COR-L47 (cell line): ENCODE data around the gene INPP4B.

Experiments
- DNase-seq: peaks from one replicate; lab custom pipeline; 2025; lab: John Stamatoyannopoulos, UW

The INPP4B gene

DNA sequence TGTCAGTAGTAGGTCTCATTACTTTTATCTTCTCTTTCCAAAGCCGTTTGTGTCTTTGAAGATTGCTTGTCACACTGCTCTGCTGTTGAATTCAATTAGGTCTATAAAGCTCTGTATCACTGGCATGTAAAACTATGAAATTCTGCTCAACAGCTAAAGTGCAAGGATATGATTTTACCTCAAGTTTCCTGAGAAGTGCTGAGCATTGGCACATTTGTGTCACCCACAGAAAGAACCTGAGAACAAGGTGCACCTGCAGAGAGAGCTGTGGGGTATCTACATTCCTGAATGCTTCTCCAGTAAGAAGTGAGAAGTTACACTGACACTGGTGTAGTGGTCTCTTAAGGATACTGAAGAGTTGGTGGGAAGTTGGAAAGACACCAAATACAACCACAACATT is 274.0 kb downstream of the INPP4B start:
- no peak for DNase-seq

DNA sequence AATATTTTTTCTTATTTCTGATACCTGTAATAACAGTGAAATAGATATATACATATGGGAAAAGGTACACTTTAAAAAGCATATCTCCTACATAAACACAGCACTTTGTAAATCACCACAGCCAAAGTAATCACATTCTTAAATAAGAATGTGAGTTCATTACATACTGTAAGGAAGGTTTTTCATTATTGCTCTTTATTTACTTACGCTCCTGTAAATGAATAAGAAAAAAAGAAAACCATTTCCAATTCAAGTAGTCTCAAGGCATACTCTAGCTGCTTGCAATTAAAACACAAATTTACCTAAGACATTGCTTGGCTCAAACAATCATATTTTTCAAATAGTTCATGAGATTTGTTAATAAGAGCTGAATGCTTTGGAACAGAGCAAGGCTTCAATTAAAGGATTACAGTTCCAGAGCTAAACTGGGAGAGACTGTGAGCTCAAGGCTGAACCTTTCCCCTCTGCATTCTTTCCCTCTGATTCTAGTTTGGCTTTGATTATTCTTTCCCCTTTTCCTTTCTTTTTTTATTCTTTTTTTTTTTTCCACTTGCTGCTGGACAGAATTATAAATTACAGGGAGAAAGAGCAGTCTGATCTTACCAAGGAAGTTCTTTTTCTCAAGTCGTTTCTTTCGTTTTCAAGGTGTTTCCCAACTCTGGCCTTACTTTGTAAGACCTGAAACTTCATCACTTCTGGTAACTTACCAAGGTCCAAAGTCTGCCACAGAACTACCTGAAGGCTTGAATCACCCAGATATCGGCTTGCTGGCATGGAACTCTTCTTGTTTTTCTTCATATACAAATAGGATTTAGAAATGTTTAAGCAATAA is 278.3 kb downstream of the INPP4B start:
- DNase-seq, result no peak

DNA sequence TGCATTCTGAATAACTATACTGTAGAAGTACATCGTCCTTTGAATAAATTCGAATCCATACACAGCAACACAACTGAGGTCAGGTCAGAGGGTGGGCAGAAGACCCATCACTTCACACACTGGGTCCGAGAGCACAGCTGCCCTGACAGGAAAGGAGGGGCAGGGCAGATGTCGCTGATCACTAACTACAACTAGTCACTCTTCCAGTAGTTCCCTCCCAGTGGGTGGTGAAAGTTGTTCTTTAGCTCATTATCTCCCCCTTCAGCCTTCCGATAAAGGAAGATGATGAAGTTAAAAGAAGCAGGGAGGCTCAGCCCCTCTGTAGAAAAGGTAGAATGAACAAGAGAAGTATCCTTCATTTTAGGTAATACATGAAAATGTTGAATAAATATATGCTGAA is 278.9 kb downstream of the INPP4B start:
- no peak for DNase-seq

- DNase-seq, result no peak
Observed at GRCh38 chr4:142566777-142567176, 279.3 kb downstream of the INPP4B start.

GRCh38 chr4:142566243-142566642 is 279.9 kb downstream of the INPP4B start:
- DNase-seq, result no peak

- no peak for DNase-seq
Observed at GRCh38 chr4:142565771-142566170, 280.3 kb downstream of the INPP4B start.

DNA sequence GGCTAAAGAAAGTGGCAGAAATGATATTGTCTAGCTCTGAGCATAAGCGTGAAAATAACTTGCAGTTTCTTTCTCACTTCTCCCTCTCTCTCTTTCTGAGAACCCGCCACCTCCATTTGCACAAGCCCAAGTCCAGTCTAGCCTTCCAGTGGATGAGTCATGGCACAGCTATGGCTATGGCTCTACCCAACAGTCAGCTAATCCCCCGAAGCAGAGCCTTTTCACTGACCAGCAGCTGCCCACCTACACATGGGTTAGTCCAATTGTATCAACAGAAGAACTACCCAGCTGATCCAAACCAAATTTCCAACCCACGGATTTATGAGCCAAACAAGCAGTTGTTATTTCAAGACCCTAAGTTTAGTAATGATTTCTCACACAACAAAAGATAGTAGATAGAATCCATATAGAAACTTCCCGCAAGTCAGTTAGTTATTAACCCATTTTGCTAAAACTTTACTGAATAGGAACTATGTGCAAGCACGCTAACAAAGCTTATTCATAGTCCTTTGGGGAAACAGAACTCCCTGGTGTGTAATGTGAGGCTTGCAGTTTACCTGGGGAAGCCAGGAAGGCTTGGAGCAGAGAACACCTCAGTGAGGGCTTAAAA is 282.3 kb downstream of the INPP4B start:
- no peak for DNase-seq

- DNase-seq, result no peak
Observed at GRCh38 chr4:142559986-142560385, 286.1 kb downstream of the INPP4B start.

DNA sequence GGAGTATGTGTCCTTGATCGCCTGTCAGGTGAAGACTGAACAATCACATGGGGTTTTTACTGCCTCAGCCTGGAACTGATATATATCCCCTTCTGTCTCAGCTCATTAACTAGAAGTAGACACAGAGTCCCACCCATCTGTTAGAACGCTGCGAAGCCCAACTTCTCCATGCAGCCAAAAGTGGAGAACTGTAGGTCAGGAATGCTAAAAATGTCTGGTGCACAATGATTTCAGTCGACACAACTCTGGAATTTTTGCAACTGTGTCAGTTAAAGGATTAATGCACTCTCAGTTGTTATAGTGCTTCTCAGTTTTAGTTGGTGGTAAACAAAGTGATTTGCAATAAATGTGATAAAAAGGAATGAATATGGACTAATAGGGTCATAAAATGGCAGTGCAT is 287.2 kb downstream of the INPP4B start:
- DNase-seq, result no peak

DNA sequence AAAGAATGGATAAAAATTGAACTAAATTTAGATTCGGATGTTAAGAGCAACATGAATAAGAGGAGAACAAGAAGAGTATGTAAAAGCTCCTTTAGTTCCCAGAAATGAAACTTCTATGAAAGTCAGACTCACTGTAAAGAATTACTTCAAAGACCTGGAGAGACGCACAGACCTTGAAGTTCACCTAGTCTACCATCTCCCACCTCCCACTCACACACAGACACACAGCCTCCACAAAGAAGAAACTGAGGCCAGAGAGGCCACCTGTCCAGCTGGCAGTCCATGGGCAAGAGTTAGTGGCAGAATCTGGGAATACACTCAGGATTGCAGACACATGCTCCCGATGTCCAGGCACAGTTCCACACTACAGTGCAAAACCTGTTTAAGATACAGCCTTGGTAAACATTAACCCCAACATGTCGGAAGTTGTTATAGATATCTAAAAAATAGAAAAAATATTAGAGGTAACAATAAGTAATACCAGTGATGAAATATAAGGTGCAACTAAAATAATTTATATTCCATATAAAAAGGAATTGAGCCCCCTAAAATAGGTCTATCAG is 288.8 kb downstream of the INPP4B start:
- no peak for DNase-seq

- DNase-seq, result no peak
Observed at GRCh38 chr4:142556570-142557238, 289.4 kb downstream of the INPP4B start.

GRCh38 chr4:142556048-142556447 is 290.1 kb downstream of the INPP4B start:
- DNase-seq, result no peak

- no peak for DNase-seq
Observed at GRCh38 chr4:142554412-142554811, 291.7 kb downstream of the INPP4B start.

DNA sequence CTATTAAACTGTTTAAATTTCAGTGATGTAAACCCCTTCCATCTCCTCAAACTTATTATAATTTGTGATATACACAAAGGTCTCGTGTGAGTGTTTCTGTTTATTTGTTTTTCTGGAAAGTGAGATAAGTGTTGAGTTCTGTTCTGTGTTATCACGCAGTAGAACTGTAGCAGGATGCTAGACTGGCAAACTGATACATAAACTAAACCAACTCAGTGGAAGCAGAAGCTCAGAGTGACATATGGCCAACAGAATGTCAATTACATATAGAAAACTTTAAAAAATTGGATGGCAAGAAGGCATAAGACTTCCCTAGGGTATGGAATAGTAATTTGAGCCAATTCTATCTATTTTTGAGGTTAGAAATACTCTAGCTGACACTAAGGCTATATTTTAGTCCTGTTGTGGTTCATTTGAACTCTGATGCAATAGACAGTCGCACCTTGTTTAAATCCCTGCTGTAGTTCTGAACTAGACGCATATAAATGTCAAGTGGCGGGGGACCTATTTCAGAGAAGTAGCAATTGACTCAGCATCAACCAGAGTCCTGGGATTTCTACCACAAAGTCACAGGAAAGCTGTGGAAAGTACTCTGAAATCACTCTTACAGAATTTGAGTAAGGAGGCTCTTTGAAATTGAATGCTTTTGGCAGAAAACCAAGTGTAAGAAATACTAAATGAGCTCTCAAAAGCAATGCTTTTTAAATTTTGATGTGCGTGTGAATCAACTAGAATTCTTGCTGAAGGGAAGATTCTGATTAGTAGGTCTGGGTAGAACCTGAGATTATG is 294.4 kb downstream of the INPP4B start:
- no peak for DNase-seq

- DNase-seq, result no peak
Observed at GRCh38 chr4:142550965-142551364, 295.1 kb downstream of the INPP4B start.

- DNase-seq, result peak; percentile 100
Observed at GRCh38 chr4:142549726-142550463, 296.2 kb downstream of the INPP4B start.

DNA sequence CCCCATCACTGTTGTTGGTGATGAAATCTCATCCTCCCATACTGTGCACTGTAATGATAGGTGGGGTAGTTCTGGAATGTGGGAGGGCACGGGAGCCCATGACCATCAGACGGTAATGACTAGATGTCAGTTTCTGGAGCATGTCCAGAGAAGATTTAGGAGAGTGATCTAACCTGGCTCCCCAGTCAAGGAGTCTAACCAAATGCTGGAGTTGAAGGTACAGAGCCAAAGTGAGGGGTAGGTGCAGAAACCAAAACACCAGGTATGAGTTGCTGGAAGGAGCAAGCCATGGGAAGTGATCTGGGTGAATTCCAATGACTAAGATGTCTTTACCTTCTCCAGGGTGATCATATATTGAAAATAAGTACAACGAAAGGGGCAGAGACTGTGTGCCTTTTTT is 296.9 kb downstream of the INPP4B start:
- DNase-seq, result no peak

GRCh38 chr4:142548491-142548890 is 297.6 kb downstream of the INPP4B start:
- no peak for DNase-seq

GRCh38 chr4:142547974-142548373 is 298.1 kb downstream of the INPP4B start:
- DNase-seq, result no peak

DNA sequence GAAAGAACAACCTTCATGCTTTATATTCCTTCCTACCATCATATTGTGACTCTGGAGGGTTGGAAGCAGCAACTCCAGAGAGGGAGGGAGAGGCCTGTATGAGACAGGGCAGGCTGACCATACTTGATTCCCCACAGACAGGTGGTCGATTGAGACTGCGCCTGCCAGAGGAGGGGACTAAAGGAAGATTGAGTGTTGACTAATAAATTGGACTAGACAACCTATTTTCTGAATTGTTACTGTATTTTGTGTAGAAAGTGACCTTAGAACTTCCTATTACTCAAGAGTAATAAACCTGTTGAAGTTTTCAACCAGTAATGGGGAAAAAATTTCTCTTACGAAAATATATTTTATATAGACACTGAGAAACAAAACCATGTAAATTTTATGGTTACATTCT is 301.5 kb downstream of the INPP4B start:
- DNase-seq, result no peak

- no peak for DNase-seq
Observed at GRCh38 chr4:142544039-142544438, 302.1 kb downstream of the INPP4B start.
